Endothelial cell of umbilical vein (primary cell): ENCODE data around the gene GPR160.

Source experiments
- CTCF ChIP-seq, 2 donors: IDR thresholded peaks; 1 replicate in 1 of 2; 2 replicates in 1 of 2; pipeline ENCODE4 v1.5.1; 2011; ENCODE audit warnings: low read length in 2 of 2, mild to moderate bottlenecking in 2 of 2, moderate library complexity in 2 of 2, control low read depth in 1 of 2, inconsistent platforms in 1 of 2, low read depth in 1 of 2; ENCODE audit not compliant: insufficient read depth in 1 of 2; ENCODE audit errors: extremely low read depth in 1 of 2
- EZH2 ChIP-seq: IDR thresholded peaks from 2 replicates; pipeline ENCODE4 v1.6.1; 2012; ENCODE audit warnings: borderline replicate concordance, low read depth, mild to moderate bottlenecking, moderate library complexity, low read length, inconsistent platforms; ENCODE audit not compliant: severe bottlenecking
- MAX ChIP-seq: IDR thresholded peaks from 2 replicates; pipeline ENCODE4 v1.6.1; 2011; ENCODE audit not compliant: insufficient read depth, insufficient read length
- POLR2A ChIP-seq: IDR thresholded peaks from 2 replicates; pipeline ENCODE4 v1.6.1; 2012; ENCODE audit warnings: low read depth, mild to moderate bottlenecking, control low read depth, low read length

GRCh38 chr3:170092907-170093306 is 55.1 kb downstream of the GPR160 start:
- TF ChIP-seq CTCF (IDR thresholded peaks at IDR 0.05; ENCODE audit: extremely low read depth in 1 of 2, insufficient read depth in 1 of 2, low read depth in 1 of 2, low read length in 2 of 2), result no peak
- TF ChIP-seq MAX, result no peak
- no peak for TF ChIP-seq EZH2
- no peak for TF ChIP-seq POLR2A
